NCI-H1436 (cell line): ENCODE results near the gene RECQL.

Experiments
- DNase-seq: peaks from one replicate; lab custom pipeline; 2025; lab: John Stamatoyannopoulos, UW

The RECQL gene, protein sequence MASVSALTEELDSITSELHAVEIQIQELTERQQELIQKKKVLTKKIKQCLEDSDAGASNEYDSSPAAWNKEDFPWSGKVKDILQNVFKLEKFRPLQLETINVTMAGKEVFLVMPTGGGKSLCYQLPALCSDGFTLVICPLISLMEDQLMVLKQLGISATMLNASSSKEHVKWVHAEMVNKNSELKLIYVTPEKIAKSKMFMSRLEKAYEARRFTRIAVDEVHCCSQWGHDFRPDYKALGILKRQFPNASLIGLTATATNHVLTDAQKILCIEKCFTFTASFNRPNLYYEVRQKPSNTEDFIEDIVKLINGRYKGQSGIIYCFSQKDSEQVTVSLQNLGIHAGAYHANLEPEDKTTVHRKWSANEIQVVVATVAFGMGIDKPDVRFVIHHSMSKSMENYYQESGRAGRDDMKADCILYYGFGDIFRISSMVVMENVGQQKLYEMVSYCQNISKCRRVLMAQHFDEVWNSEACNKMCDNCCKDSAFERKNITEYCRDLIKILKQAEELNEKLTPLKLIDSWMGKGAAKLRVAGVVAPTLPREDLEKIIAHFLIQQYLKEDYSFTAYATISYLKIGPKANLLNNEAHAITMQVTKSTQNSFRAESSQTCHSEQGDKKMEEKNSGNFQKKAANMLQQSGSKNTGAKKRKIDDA

DNA sequence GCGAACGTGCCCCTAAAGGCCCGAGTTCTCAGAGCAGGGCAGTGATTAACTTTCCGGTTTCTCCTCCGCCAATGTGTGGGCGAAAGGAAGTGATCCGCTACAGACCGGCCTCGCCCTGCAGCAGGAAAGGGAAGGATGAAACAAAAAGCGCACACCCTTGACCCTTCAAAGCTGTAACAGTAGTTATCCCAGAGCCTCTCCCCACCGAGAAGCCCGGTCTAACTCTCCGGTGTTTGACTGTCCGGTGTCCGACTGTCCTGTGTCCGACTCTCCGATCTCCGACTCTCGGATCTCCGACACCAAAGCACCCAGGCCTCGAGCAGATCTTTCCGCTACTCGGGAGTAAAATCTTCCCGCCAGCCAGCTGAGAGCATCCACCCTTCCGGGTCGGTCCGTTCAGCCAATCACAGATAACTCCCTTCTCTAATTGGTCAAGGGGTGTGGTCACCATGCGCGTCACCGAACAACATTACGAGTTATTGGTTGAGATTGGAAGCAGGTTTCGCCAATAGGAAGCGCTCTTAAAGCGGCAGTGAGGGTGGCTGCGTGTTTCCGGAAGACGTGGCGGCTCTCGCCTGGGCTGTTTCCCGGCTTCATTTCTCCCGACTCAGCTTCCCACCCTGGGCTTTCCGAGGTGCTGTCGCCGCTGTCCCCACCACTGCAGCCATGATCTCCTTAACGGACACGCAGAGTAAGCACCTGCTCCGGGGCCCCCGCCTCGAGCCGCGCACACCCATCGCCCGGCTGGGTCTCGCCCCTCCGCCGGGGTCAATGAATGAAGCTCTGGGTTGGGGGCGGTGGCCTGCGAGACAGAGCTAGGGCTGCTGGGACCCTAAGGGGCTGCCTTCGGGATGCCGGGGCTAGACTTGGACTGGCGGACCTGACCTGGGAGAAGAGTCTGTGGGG is at the start of gene RECQL, which contains the start of gene GOLT1B:
Gene RECQL (minus strand): TSS at position 378 of the 906 bp plus-strand sequence. CDS start 2,065 bp downstream, outside the sequence.
Gene GOLT1B (plus strand): TSS at position 532 of the 906 bp plus-strand sequence. CDS start 135 bp downstream, at position 667.
- DNase-seq, result peak; percentile 96

DNA sequence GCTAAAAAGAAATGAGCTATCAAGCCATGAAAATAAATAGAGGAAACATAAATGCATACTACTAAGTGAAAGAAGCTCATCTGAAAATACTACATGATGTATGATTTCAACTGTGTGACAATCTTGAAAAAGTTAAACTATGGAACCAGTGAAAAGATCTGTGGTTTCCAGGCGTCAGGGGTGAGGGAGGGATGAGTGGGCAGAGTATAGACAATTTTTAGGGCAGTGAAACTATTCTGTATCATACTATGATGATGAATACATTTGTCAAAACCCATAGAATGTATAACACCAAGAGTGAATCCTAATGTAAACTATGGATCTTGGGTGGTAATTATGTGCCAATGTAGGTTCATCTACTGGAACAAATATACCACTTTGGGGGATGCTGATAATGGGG is 46.0 kb upstream of the RECQL start:
- no peak for DNase-seq

DNA sequence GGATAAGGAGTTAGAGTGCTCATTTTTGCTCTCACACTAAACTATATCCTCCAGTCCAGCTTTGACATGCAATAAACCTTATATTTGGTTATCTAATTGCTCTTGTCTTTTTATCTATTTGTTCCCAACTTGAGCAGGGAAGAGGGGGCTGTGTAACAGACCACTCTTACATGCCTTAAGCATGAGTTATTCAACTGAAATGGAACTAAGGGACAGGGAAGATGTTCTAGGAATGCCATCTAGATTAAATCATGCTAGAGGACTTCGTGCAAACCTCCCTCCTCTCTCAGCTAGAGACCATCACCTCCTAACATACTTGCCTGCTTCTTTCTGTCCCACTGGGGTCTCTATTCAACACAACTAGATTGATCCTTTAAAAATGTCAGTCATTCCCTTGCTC is 45.3 kb upstream of the RECQL start:
- DNase-seq, result no peak

DNA sequence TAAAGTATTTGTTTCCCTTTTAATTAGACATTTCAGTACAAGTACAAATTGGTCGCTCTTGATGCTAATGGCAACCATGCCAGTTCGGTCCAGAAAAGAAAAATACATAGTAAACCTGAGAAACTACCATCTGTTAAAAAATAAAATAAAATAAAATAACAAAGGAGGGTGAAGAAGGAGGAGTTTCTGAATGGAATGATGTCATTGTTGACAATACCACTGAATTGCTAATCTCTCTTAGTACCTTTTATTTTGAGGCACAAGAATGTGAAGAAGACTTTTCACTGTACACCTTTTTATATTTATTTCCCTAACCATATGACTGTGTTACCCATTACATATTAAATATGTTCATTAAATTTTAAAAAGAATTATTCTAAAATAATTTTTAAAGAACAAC is 44.1 kb upstream of the RECQL start:
- DNase-seq, result no peak

DNA sequence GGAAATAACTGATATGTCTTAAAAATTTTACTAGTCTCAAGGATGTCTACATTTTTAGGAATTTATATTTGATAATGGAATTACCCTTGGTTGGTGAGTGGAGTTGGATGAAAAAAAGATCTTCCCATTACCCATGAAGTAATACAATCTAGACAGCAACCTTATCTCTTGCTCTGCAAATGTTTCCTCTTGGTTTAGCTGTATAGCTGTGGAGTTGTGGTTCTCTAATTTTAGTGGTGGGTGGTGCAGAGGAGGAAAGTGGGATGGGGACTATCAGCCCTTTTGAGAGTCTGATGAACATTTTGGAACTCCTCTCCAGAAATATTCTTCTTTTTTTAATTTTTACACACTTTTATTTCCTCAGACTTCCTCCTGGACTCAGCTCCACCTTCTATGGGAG is 41.7 kb upstream of the RECQL start:
- no peak for DNase-seq

DNA sequence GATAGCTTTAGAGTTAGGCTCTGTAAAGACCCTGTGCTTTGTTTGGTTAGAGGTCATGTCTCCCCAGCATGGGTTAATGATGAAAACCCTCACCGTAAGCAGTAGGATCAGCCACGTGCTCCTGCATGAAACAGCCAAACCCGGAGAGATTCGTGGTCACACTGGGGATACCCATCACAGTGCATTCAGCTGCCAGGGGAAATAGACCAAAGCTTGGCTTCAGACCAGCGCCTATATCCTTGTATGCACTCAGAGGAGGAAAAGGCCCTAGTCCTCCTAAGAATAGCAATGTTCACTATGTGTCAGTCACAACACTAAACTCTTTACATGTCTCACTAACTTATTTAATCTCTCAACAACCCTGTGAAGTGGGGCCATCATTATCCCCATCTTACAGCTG is 41.0 kb upstream of the RECQL start:
- no peak for DNase-seq

DNA sequence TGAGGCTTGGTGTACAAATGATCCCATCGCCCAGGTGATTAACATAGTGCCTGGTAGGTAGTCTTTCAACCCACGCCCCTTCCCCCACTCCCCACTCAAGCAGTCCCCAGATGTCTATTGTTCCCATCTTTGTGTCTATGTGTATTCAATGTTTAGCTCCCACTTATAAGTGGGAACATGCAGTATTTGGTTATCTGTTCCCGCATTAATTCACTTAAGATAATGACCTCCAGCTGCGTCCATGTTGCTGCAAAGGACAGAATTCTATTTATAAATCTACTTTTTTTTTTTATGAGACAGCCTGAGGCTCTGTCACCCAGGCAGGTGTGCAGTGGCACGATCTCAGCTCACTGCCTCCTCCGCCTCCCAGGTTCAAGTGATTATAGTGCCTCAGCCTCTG is 40.3 kb upstream of the RECQL start:
- DNase-seq, result no peak

DNA sequence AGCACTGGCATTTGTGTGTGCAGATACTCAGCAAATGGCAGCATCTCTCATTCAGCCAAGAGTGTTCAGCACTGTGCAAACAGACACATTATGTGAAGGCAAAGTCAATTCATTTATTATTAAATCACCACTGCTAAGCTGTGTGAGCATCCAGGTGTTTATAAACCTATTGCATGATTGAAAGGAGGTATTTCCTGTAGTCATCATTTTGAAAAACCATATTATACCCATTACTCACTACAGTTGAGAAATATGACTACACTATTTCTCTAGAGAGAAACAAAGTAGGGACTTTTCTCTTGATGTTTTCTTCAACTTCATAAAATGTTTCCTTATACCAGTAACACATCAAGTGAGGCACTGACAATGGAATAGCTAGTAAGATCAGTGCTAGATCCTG is 38.4 kb upstream of the RECQL start:
- DNase-seq, result no peak

DNA sequence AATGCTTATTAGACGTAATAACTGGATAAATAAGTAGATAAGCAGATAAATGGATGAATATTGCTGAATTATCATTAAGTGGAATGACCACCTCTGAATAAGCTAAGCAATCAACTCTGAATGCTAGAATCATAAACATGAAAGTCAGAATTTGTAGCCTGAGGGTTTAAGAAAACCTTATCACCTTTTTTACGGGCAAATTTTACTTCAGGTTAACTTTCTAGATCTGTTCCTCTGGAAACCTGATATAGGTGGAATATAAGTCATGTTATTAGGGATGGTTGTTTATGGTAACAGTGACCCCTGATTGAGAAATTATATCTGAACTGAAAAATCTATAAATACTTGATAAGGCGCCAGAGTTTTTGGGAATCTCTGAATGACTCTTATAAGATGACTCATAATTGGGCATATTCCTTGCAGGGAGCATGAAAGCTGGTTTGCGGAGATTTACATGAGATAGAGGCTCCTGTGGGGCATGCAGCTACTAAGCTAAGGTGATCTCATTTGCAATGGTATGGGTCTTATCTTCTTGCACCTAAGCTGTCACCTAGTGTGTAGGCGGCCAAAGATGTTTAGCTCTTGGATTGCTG is 36.7 kb upstream of the RECQL start:
- no peak for DNase-seq

DNA sequence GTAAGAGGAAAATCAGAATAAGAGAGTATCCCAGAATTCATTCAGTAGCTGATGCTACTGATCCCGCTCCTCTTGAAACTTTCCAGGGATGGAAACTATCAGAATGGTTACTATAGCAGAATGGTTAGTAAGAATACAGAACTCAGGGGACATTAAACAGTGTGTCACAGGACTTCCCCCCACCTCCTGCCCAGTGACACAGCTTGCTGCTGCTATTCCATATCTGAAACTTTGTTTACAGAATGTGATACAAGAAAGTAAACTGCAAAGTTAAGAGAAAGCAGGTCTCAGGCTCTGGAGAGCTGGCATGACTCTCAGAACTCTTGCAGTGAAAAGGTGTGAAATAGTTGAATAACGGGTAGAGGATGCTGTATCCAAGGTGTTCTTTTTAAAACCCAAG is 28.0 kb upstream of the RECQL start:
- no peak for DNase-seq

DNA sequence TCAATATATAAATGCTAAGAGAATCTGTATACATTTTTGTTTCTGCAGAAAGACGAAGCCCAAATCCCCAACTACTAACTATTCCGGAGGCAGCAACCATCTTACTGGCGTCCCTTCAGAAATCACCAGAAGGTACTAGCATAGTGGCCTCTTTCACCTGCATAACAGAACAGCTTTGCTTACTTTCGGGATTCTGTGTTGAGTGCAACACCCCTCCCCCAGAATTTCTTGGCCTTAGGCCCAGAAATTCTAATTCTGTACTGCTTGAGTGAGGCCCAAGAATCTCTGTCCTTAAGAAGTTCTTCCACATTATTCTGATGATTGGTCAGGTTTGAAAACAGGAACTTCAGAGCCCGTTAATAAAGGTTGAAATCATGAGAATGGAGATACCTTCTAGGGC is 27.5 kb upstream of the RECQL start:
- no peak for DNase-seq

DNA sequence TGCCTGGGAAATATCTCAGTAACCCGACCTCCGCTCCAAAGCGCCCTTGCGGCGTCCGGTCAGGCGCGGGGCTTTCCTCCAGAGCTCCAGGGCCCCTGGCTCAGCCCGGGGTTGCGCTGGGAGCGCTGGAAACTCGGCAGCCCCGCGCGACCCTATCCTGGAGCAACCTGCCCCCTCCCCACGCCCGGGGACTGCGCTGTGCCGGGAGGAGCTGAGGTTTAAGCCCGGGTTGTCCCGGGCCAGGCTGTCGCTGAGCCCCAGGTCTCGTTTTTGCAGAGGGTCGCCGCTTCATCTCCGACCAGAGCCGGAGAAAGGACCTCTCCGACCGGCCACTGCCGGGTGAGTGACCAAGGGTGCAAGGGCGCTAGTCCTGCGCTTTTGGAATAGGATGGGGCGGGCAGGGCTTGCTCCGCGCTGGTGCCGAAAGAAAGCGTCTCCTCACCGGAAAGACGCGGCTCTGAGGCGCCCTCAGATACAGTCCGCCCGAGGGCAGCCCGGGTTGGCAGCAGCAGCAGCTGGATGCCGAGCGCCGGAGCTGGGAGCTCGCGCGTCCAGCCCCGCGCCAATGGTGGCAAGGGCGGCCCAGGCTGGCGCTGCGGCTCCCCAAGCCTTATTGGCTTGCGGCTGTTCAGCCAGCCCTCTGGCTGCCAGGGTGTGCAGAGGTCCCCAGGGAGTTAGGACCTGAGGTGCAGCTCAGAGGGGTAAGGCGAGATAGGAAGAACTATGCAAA is 26.2 kb upstream of the RECQL start:
- DNase-seq, result peak; percentile 86

DNA sequence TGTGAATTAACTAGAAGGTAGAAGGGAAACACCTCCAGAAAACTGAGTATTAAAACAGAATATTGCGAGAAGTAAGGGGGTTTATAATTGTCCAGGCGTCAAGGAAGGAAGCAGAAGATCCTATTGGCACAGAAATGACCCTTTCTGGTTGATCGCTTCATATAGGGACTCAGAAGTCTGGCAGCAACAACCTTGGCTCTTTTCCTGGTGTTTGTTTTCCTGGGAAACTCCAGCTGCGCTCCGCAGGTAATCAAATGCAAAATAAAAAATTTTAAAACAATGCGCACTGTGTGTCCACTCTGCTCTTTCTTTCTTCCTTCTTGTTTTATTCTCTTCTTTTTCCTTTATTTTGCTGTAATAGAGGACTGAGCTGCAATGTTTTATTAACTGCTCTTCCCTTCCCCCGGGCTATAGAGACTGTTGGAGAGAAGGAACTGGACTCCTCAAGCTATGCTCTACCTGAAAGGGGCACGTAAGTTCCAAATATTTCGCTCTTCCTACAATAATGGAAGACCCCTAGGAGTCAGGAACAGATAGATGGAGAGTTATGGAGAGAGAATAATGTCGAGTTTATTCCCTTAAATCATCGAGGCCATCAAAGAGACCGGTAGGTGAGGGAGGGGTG is 25.4 kb upstream of the RECQL start:
- DNase-seq, result no peak

DNA sequence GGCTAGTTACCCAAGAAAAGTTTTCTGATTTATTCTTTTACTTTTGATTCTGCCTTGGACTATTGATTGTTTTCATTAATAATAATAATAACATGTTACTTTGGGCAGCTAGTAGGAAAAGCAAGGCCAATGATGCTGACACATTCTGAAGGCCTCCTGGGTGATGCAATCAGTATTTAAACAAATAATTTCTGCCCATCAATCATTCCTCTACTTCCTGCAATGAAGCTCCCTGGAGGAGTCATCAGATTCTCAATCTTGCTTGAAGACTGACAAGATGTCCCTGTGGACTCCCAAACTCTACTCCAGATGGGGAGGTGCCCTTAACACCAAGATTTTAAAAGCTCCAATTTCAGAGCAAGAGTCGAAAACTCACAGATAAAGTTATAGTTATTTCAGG is 24.6 kb upstream of the RECQL start, which contains the start of gene SPX:
Gene SPX (plus strand): TSS at position 244 of the 400 bp plus-strand sequence. CDS start 177 bp downstream, outside the sequence.
- no peak for DNase-seq

DNA sequence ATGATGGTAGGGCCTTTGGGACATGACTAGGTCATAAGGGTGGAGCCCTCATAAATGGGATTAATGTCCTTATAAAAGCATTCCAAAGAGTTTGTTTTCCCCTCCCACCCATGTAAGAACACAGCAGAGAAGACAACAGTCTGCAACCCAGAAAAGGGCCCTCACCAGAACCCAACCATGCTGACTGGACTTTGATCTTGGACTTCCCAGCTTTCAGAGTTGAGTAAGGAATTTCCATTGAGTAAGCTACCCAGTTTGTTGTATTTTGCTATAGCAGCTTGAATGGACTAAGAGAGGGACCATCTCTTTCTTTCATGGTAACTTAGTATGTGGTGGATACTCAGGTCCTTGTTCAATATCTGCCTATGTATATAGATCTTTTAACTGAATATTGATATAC is 21.7 kb upstream of the RECQL start:
- no peak for DNase-seq

DNA sequence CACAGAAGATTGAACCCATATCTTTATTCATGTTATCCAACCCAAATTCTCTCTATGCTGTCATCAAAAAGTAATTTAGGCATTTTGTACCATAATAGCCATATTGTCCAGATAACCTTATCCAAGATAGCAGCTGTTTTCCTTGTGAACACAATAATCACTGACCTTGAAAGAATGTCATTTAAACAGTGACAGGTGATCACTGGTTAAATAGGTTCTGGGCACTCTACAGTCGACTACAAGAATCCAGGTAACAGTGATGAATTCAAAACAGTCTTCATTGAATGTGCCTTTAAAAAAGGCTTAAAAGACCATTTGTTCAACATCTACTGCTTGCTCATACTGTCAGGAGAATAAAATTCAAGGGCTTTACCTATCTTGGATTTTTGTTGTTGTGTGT is 20.1 kb upstream of the RECQL start:
- no peak for DNase-seq

DNA sequence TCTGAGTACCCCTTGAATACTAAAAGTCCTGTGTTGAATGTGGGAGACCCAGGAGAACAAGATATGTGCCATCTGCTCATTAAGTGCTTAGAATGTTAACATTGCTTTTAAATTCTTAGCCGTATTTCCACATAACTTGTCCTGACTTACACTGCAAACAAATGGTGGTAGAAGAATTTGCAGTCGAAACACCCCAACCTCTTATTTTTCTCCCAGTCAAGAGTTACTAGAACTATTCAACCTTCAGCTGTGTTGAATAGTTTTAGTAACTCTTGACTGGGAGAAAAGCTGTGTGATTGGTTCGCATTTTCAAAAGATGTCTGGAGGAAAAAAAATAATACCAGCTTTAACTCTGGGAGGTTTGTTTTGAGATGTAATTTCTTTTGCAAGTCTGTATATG is 17.0 kb upstream of the RECQL start:
- no peak for DNase-seq

DNA sequence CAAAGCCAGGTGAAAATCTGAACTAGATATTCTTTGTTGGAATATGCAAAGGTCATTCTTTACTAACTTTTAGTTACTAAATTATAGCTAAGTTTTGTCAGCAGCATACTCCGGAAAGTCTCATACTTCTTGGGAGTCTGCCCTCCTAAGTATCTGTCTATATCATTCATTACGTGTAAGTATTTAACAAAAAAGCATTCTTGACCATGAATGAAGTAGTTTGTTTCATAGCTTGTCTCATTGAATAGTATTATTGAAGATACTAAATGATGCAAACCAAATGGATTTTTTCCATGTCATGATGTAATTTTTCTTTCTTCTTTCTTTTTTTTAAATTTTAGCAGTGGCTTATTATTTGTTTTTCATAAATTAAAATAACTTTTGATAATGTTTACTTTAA is 14.8 kb upstream of the RECQL start:
- DNase-seq, result no peak

DNA sequence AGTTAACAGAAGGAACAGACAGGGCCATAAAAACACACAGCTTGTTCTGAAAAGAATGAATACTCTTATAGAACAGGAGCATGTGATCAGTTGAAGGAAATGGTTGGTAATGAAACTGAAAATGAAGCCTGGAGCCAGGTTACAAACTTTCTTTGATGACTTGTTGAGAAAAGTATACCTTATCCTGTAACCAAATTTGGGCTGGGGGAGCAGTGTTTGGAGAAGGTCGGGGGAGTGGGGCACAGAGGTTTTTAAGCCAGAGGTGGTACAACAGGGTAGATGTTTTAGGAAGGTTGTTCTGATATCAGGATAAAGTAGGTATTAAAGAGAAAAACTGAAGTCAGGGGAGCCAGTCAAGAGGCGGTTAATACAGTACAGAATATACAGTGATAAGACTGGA is 8.3 kb upstream of the RECQL start:
- no peak for DNase-seq

DNA sequence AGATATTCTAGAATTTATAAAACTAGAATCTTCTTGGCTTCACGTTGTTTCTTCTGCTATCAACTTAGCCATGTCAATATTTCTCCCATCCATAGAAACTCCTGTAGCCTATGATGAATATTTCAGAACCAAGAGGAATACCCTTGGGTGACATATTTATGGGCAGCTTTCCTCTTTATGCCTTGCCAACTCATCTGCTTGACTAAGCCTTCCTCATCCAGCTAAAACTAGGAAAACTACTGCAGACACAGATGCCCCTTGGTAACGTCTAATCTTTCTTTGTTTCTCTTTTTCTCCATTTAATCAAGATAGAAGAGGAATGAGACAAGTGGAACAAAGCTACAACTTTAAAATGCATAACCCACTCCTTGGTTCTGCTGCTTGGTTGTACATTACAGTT is 6.4 kb upstream of the RECQL start:
- no peak for DNase-seq

DNA sequence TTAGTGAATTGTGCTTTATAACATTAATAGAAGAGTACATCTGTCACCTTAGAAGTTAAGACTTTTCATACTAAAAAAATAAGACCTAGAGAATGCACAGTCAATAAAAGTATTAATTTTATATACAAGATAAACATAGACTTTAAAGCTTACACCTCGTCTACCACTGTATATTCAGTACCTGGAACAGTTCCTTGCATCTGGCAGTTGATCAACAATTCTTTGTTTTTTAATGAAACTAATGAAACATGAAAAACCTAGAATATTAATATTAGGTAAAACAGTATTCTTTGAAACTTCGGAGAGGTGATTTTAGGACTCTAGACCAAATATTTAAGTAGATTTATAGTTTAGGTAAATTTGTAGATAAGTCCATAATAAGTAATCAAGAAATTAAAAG is 4.5 kb upstream of the RECQL start:
- no peak for DNase-seq
